IPS-NIHi11 (cell line): ENCODE data around the gene LRRFIP1.
"Not testable (repeated sequence)": the region's sequence is repeated elsewhere in the genome, so short reads cannot be mapped to it uniquely, and the experiment has no call there.

Source experiments
- DNase-seq: peaks from one replicate; pipeline ENCODE4 v3.0.0; 2012; ENCODE audit warnings: mixed read lengths, low spot score

The LRRFIP1 gene

GRCh38 chr2:237774811-237775553, 147.6 kb downstream of the LRRFIP1 start:
- DNase-seq = peak; percentile 83

- no peak for DNase-seq
These were observed 152.1 kb downstream of the LRRFIP1 start for GRCh38 chr2:237779521-237779920.

DNA sequence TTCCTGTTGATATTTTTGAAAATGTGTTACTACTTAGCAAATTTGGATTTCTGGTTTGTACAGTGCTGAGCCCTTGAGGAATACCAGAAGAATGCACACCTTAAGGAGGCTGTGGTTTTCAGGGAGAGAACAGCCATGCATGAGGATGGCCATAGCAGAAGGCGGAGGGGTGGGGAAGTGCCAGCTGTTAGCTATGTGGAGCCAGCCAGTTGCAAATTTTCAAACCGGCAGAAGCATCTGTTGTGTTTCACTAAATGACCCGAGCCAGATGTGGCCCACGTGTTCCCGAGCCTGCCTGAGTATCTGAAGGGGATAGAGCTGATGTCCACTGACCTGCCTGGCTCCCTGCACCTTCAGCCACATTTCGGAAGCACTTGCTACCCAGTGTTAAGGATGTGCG, 154.8 kb downstream of the LRRFIP1 start:
- DNase-seq = no peak

DNA sequence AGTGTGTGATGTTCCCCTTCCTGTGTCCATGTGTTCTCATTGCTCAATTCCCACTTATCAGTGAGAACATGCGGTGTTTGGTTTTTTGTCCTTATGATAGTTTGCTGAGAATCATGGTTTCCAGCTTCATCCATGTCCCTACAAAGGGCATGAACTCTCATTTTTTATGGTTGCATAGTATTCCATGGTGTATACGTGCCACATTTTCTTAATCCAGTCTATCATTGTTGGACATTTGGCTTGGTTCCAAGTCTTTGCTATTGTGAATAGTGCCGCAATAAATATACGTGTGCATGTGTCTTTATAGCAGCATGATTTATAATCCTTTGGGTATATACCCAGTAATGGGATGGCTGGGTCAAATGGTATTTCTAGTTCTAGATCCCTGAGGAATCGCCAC, 156.3 kb downstream of the LRRFIP1 start:
- not testable (repeated sequence) for DNase-seq

DNA sequence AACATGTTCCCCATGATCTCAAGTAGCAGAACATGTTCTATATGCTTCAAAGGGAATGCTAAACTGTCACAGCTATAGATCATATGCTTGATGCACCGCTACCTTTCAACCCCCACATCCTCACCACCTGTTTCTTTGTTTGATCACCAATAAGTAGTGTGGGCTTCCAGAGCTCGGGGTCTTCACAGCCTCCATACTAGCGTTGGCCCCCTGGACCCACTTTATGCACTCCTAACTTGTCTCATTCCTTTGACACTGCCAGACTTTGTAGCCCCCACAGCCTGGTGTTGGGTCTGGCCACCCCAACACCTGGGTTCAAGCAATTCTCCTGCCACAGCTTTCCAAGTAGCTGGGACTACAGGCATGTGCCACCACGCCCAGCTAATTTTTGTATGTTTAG, 159.5 kb downstream of the LRRFIP1 start:
- no peak for DNase-seq

- DNase-seq = no peak
These were observed 163.0 kb downstream of the LRRFIP1 start for GRCh38 chr2:237790353-237790752.

- peak; percentile 52 for DNase-seq
These were observed 164.8 kb downstream of the LRRFIP1 start for GRCh38 chr2:237791977-237792727.

DNA sequence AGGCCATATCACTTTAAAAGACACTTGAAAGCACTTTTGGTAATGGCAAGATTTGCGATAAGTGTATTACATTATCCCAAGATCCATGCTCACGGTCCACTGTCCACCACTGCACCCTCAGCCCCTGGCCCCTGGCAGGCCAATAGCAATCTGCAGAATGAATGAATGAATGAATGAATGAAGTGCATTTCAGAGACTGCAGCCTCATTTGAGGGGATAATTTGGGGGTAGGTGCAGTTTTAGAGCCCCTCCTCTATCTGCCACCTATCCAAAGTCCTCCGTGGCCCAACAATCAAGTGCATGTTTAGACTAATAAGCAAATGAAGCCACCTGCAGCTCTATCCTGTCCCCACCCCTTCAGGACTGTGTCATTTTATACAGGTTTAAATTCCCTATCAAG, 169.9 kb downstream of the LRRFIP1 start:
- no peak for DNase-seq

- no peak for DNase-seq
These were observed 171.1 kb downstream of the LRRFIP1 start, which contains the start of gene RBM44 for GRCh38 chr2:237798236-237799059. Gene RBM44, plus strand, starts transcription at chr2:237798779. Its CDS starts 14,831 bp downstream, at chr2:237813610.

DNA sequence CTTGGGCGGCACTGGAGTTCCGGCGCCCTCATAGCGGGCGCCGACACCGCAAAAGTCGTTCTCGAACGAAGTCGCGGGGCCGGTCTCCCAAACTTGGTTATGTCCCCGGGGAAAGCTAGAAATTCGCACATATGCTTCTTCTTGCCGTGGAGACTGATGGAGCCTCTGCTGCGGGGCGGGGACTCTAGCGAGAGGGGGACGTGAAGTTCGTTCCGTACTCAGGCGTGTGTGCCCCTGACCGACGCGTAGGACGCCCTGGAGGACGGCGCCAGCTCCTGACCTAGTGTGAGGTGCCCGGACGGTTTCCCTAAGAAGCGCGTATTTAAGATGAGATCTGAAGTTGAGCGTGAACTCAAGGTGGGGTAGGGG, 171.7 kb downstream of the LRRFIP1 start:
- no peak for DNase-seq

GRCh38 chr2:237801466-237801865, 174.1 kb downstream of the LRRFIP1 start:
- DNase-seq = no peak

DNA sequence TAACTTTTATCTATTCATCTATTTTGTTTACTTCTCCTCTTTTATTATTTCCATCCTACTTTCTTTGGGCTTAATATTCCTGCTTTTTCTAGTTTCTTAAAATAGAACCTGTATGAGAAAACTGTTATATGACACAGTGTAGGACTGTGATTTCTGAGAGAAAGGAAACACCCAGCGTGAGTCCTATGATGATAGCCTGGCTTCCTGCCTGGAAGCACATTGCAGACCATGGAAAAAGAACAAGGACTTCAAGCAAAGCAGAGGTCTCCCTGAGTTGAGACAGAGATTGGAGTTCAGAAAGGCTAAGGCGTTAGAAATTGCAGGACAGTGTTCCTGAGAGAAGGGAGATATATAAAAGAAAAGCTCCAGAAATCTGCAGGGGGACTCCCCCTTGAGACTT, 178.9 kb downstream of the LRRFIP1 start:
- no peak for DNase-seq

DNA sequence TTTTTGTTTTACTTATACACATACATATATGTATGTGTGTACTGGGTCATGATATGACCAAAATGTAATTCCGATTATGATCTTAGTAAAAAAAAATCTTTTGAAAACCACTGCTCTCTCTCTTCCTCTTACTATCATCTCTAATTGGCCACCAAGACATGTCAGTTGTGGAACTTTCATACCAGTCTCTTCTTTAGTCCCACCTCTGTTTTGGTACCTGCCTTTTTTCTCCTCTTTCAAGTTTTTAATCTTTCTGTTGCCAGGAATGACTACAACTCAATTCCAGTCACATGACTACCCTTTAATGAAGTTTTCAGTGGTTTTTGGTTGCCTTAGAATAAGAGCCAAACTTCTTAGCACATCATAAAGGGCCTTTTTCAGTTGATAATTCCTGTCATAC, 188.2 kb downstream of the LRRFIP1 start:
- no peak for DNase-seq

- no peak for DNase-seq
These were observed 189.1 kb downstream of the LRRFIP1 start for GRCh38 chr2:237816531-237816930.

DNA sequence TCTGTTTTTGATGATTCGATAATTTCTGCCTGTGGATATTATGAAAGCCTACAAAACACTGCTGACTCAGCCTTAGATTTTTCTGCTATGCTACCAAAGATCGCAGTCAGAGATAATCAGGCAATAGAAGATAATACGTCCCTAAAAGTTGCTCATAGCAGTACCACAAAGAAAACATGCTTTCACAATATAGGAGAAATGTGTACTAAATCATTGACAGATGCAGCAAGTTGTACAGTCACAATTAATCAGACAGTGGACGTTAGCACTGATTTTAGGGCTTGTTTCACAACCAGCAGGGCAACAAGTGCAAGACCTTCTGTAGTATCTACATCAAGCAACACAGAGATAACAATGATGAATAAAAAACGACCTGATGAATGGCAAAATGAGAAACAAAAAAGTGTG, 190.7 kb downstream of the LRRFIP1 start:
- no peak for DNase-seq

GRCh38 chr2:237819231-237819630, 191.8 kb downstream of the LRRFIP1 start:
- DNase-seq = no peak

- DNase-seq = no peak
These were observed 193.0 kb downstream of the LRRFIP1 start for GRCh38 chr2:237820421-237820820.

- no peak for DNase-seq
These were observed 196.2 kb downstream of the LRRFIP1 start for GRCh38 chr2:237823544-237823943.

GRCh38 chr2:237824085-237824484, 196.7 kb downstream of the LRRFIP1 start:
- DNase-seq = no peak

DNA sequence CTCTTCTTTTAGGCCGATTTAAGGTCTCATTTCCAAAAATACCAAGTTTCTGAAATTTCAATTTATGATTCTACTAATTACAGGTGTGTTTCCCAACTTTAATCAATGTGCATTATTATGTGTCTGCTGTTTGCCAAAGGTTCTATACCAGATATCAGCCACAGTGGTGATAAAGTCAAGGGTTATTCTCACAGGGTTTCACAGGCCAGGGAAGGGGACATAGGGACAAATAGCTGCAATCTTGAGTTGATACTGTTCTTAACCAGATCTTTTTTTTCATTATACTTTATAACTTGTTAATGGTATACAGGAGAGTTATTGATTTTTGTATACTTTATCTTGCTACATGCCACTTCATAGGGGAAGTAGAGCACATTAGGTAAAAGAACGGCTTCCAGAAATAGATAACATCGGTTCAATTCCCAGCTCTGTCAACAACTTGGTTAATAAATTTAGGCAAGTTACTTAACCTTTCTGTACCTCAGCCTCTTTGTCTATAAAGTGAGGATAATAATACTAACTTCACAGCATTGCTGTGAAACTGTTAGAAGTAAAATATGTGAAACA, 200.1 kb downstream of the LRRFIP1 start:
- DNase-seq = no peak
